Activated T-helper 1 cell treated with anti-CD3 and anti-CD28 coated beads, Interleukin-12 subunit alpha, Interleukin-12 subunit beta, Interleukin-2, Interleukin-4 antibody, amounts not matched to agents 30 ng/mL and 10 ng/mL and 1 ng/mL, durations not matched to agents 14 hours and 24 hours and 36 hours (primary cell): ENCODE data around the gene CLDN7. TPM values are rescaled to one million over a fixed set of nuclear protein-coding genes. Genes with fewer than 3 reads are reported as not detected.

Experiments
- DNase-seq: peaks from one replicate; pipeline ENCODE4 v3.0.0; 2021; ENCODE audit warnings: low spot score
- H3K27ac Mint-ChIP-seq: one replicate; pipeline ENCODE4 v1.8.0; 2021; ENCODE audit warnings: mild to moderate bottlenecking, mixed read lengths
- H3K27me3 Mint-ChIP-seq: one replicate; pipeline ENCODE4 v1.8.0; 2022; ENCODE audit warnings: mild to moderate bottlenecking, moderate library complexity, mixed read lengths; ENCODE audit not compliant: insufficient read depth
- H3K36me3 Mint-ChIP-seq: one replicate; pipeline ENCODE4 v1.8.0; 2021; ENCODE audit warnings: low read depth, mixed read lengths
- H3K4me1 Mint-ChIP-seq: one replicate; pipeline ENCODE4 v1.8.0; 2021; ENCODE audit warnings: low read depth, mixed read lengths
- H3K4me3 Mint-ChIP-seq: one replicate; pipeline ENCODE4 v1.8.0; 2021; ENCODE audit warnings: mild to moderate bottlenecking, moderate library complexity, mixed read lengths
- H3K9me3 Mint-ChIP-seq: one replicate; pipeline ENCODE4 v1.8.0; 2021; ENCODE audit warnings: mixed read lengths
- intact Hi-C: fragments of 100-400 bp; cut with micrococcal nuclease; formaldehyde crosslinking; loops from one replicate; pipeline ENCODE4 v1.15.1; 2024
- total RNA-seq: library from RNA; stranded (reverse); gene quantifications from 2 replicates; pipeline ENCODE4 v1.2.3, GENCODE V29; 2022

The CLDN7 gene
- total RNA-seq, 1 donor from 2014 or later, result 0.60 TPM

DNA sequence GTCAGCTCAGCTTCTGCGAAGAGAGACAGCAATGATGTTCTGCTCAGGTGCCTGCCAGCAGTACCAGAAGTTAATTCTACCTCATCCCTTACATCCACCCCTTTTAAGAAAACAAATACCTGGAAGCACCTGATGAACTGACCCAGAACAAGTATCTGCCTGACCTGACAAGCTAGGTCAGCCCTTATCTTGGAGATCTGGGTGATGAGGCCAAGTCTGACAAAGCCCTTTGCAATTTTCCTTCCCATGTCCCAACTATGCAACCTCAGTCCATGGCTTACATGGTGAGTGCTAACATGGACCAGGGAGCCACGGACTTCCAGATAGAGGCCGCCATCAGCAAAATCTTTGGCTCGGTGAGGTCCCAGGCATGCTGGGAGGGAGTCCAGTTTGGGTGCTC lies 38.9 kb downstream of the CLDN7 start:
- H3K27ac Mint-ChIP-seq, result no peak overlapping the region
- H3K27me3 Mint-ChIP-seq, result no peaks in the 10 kb centered on the region
- H3K36me3 Mint-ChIP-seq, result peaks cover 31% of the 10 kb centered on the region
- H3K4me1 Mint-ChIP-seq, result peaks cover 42% of the 10 kb centered on the region
- DNase-seq, result no peak
- no peak overlapping the region for H3K4me3 Mint-ChIP-seq
- intact Hi-C loops, result no loop called here
- H3K9me3 Mint-ChIP-seq, result no peaks in the 10 kb centered on the region

GRCh38 chr17:7222972-7223292 lies 39.3 kb downstream of the CLDN7 start:
- intact Hi-C loops, result no loop called here
- Mint-ChIP-seq H3K4me3 (no peak overlapping the region), H3K27me3 (no peaks in the 10 kb centered on the region), H3K27ac (no peak overlapping the region), H3K9me3 (no peaks in the 10 kb centered on the region), H3K36me3 (peaks cover 27% of the 10 kb centered on the region), H3K4me1 (peaks cover 41% of the 10 kb centered on the region)
- no peak for DNase-seq

GRCh38 chr17:7222093-7222971 lies 39.9 kb downstream of the CLDN7 start:
- H3K27me3 Mint-ChIP-seq, result no peaks in the 10 kb centered on the region
- peaks cover 25% of the 10 kb centered on the region for H3K36me3 Mint-ChIP-seq
- peak overlapping the region; percentile 7 for H3K4me3 Mint-ChIP-seq
- DNase-seq, result no peak
- intact Hi-C loops, result no loop called here
- no peaks in the 10 kb centered on the region for H3K9me3 Mint-ChIP-seq
- peaks cover 39% of the 10 kb centered on the region for H3K4me1 Mint-ChIP-seq
- no peak overlapping the region for H3K27ac Mint-ChIP-seq

GRCh38 chr17:7221278-7222092 lies 40.8 kb downstream of the CLDN7 start:
- H3K4me3 Mint-ChIP-seq, result peak overlapping the region; percentile 96
- H3K36me3 Mint-ChIP-seq, result peaks cover 22% of the 10 kb centered on the region
- no peaks in the 10 kb centered on the region for H3K9me3 Mint-ChIP-seq
- H3K27ac Mint-ChIP-seq, result peak overlapping the region; percentile 89
- H3K4me1 Mint-ChIP-seq, result peaks cover 42% of the 10 kb centered on the region
- no peaks in the 10 kb centered on the region for H3K27me3 Mint-ChIP-seq
- intact Hi-C loops, result loop anchor here (1.0 kb wide), 1 partner anchor 75 kb away; no protein-coding TSS in a partner anchor
- no peak for DNase-seq

- peak overlapping the region; percentile 96 for H3K4me3 Mint-ChIP-seq
- peaks cover 20% of the 10 kb centered on the region for H3K36me3 Mint-ChIP-seq
- H3K27me3 Mint-ChIP-seq, result peaks cover 2% of the 10 kb centered on the region
- no peaks in the 10 kb centered on the region for H3K9me3 Mint-ChIP-seq
- DNase-seq, result peak; percentile 34
- H3K27ac Mint-ChIP-seq, result peak overlapping the region; percentile 89
- H3K4me1 Mint-ChIP-seq, result peaks cover 49% of the 10 kb centered on the region
- intact Hi-C loops, result loop anchor here (1.0 kb wide), 1 partner anchor 76 kb away; no protein-coding TSS in a partner anchor
These were observed 41.5 kb downstream of the CLDN7 start for GRCh38 chr17:7220593-7221277.

DNA sequence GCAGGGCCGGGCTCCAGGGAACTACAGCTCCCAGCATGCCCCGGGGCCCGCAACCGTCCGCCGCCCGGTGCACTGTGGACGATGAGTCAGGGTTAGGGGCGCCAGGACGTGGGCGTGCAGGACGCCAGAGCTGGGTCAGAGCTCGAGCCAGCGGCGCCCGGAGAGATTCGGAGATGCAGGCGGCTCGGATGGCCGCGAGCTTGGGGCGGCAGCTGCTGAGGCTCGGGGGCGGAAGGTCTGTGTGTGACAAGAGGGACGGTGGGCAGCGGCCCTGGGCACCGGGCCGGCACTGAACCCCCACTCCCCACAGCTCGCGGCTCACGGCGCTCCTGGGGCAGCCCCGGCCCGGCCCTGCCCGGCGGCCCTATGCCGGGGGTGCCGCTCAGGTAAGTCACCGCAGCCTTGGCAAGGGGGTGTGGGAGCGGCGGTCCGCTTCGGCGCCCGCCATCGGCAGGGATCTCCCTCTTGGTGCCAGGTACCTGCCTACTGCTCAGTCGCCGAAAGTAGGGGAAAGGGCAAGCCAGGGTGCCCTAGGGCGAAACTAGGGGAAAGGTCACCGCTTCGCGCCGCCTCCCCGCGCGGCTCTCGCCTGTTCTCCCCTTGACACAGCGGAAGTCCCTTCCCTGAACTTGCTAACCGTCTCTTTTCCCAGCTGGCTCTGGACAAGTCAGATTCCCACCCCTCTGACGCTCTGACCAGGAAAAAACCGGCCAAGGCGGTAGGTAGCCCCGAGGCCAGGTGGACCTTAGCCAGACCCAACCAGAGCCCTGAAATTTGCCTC lies 42.3 kb downstream of the CLDN7 start, which contains the start of the genes ACADVL and DLG4:
Gene ACADVL (plus strand): TSS at position 127 of the 781 bp plus-strand sequence. CDS start 47 bp downstream, at position 174.
Gene DLG4 (minus strand): TSS at position 25 of the 781 bp plus-strand sequence.
- intact Hi-C loops, result loop anchor here (1.0 to 10.0 kb wide), 5 partner anchors 14 to 1805 kb away; partner anchors contain the start of genes DVL2, ELP5 and NTN1
- DNase-seq, result peak; percentile 74
- H3K4me1 Mint-ChIP-seq, result peaks cover 54% of the 10 kb centered on the region
- H3K36me3 Mint-ChIP-seq, result peaks cover 17% of the 10 kb centered on the region
- peak within 1 kb of the TSS; percentile 96 for H3K27ac Mint-ChIP-seq
- peak within 1 kb of the TSS; percentile 96 for H3K4me3 Mint-ChIP-seq
- H3K9me3 Mint-ChIP-seq, result no peaks in the 10 kb centered on the region
- peaks cover 2% of the 10 kb centered on the region for H3K27me3 Mint-ChIP-seq

GRCh38 chr17:7219229-7219811 lies 43.0 kb downstream of the CLDN7 start:
- intact Hi-C loops, result loop anchor here (1.0 to 10.0 kb wide), 5 partner anchors 15 to 1805 kb away; partner anchors contain the start of genes DVL2, ELP5 and NTN1
- Mint-ChIP-seq H3K4me3 (peak overlapping the region; percentile 96), H3K9me3 (no peaks in the 10 kb centered on the region), H3K4me1 (peaks cover 61% of the 10 kb centered on the region), H3K27me3 (peaks cover 3% of the 10 kb centered on the region), H3K27ac (peak overlapping the region; percentile 96), H3K36me3 (peaks cover 17% of the 10 kb centered on the region)
- DNase-seq, result no peak

GRCh38 chr17:7218758-7219157 lies 43.5 kb downstream of the CLDN7 start:
- intact Hi-C loops, result loop anchor here (1.0 to 10.0 kb wide), 5 partner anchors 14 to 1806 kb away; partner anchors contain the start of genes DVL2, ELP5 and NTN1
- peaks cover 3% of the 10 kb centered on the region for H3K27me3 Mint-ChIP-seq
- H3K4me3 Mint-ChIP-seq, result peak overlapping the region; percentile 96
- H3K4me1 Mint-ChIP-seq, result peaks cover 66% of the 10 kb centered on the region
- H3K36me3 Mint-ChIP-seq, result peaks cover 13% of the 10 kb centered on the region
- peak overlapping the region; percentile 31 for H3K27ac Mint-ChIP-seq
- no peak for DNase-seq
- H3K9me3 Mint-ChIP-seq, result no peaks in the 10 kb centered on the region

DNA sequence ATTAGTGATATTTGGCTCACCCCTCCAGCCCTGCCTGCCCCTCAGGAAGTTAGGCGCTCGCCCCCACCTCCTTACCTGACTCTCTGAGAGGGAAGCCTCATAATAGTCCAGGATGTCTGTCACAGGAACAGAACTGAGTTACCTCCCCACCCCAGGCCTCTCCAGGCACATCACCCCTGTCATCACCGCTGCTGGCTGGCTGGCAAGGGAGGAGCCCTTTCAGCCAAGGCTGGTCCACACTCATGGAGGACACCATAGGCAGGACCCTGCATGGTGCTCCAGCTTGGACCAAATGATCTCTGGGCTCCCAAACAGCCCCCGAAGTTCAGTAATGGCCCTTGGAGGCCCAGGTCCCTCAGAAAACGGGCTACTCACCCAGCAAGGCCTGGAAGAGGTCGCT lies 44.1 kb downstream of the CLDN7 start:
- Mint-ChIP-seq H3K27me3 (peaks cover 3% of the 10 kb centered on the region), H3K36me3 (peaks cover 8% of the 10 kb centered on the region), H3K27ac (peak overlapping the region; percentile 75), H3K9me3 (no peaks in the 10 kb centered on the region), H3K4me1 (peaks cover 72% of the 10 kb centered on the region), H3K4me3 (peak overlapping the region; percentile 76)
- intact Hi-C loops, result loop anchor here (2.0 to 10.0 kb wide), 2 partner anchors 13 to 1807 kb away; partner anchors contain the start of gene NTN1
- no peak for DNase-seq

GRCh38 chr17:7217113-7217987 lies 44.9 kb downstream of the CLDN7 start:
- H3K9me3 Mint-ChIP-seq, result no peaks in the 10 kb centered on the region
- intact Hi-C loops, result loop anchor here (10.0 kb wide), 1 partner anchor 1807 kb away; the partner anchor contains the start of gene NTN1
- DNase-seq, result no peak
- peaks cover 4% of the 10 kb centered on the region for H3K27me3 Mint-ChIP-seq
- peak overlapping the region; percentile 82 for H3K4me3 Mint-ChIP-seq
- H3K4me1 Mint-ChIP-seq, result peaks cover 73% of the 10 kb centered on the region
- H3K27ac Mint-ChIP-seq, result peak overlapping the region; percentile 75
- H3K36me3 Mint-ChIP-seq, result peaks cover 8% of the 10 kb centered on the region
